Measurements from ENCODE around the gene ZSWIM2.

GRCh38 chr2:186806591-186806990 is 42.4 kb downstream of the ZSWIM2 start:
- TF ChIP-seq POLR2A (IDR thresholded peaks at IDR 0.05; ENCODE audit: low read depth, low read length): no peak
- TF ChIP-seq POLR2AphosphoS5 (IDR thresholded peaks at IDR 0.05; ENCODE audit: low read depth, low read length): no peak
- TF ChIP-seq TAF1 (IDR thresholded peaks at IDR 0.05; ENCODE audit: borderline replicate concordance, low read depth, low read length): no peak
